Astrocyte (in vitro differentiated cells and primary cell): ENCODE measurements around the gene CHADL. TPM values are rescaled to one million over a fixed set of nuclear protein-coding genes. Genes with fewer than 3 reads are reported as not detected.

ENCODE experiments used
- DNase-seq: peaks from one replicate; pipeline ENCODE4 v3.0.0-alpha.2; 2010; ENCODE audit warnings: low read depth
- FAIRE-seq: peaks from 2 replicates; lab custom pipeline; 2011; peaks lifted over from hg19 to GRCh38; lab: Jason Lieb, UNC
- H2AFZ ChIP-seq: 2 replicates; pipeline ENCODE4 v1.6.0; 2012; ENCODE audit warnings: low read depth, low read length, inconsistent platforms
- H3K27ac ChIP-seq: 2 replicates; pipeline ENCODE4 v1.5.1; 2011; ENCODE audit warnings: low read depth, low read length, inconsistent platforms
- H3K27me3 ChIP-seq: 2 replicates; pipeline ENCODE4 v1.6.0; 2011; ENCODE audit warnings: low read length, inconsistent platforms; ENCODE audit not compliant: insufficient read depth
- H3K36me3 ChIP-seq: 2 replicates; pipeline ENCODE4 v1.5.1; 2011; ENCODE audit warnings: low read length, inconsistent platforms; ENCODE audit not compliant: insufficient read depth
- H3K4me1 ChIP-seq: 2 replicates; pipeline ENCODE4 v1.5.1; 2011; ENCODE audit warnings: low read length, inconsistent platforms; ENCODE audit not compliant: insufficient read depth
- H3K4me2 ChIP-seq: 2 replicates; pipeline ENCODE4 v1.6.0; 2012; ENCODE audit warnings: low read length, inconsistent platforms
- H3K4me3 ChIP-seq: 2 replicates; pipeline ENCODE4 v1.5.1; 2011; ENCODE audit warnings: low read depth, mild to moderate bottlenecking, low read length, inconsistent platforms; ENCODE audit not compliant: insufficient read depth
- H3K79me2 ChIP-seq: 2 replicates; pipeline ENCODE4 v1.6.0; 2012; ENCODE audit warnings: mild to moderate bottlenecking, low read length, inconsistent platforms; ENCODE audit not compliant: insufficient read depth
- H3K9ac ChIP-seq: 2 replicates; pipeline ENCODE4 v1.6.0; 2012; ENCODE audit warnings: mild to moderate bottlenecking, low read length, inconsistent platforms
- H3K9me3 ChIP-seq: 2 replicates; pipeline ENCODE4 v1.5.1; 2012; ENCODE audit warnings: low read depth, mild to moderate bottlenecking, low read length, inconsistent platforms; ENCODE audit not compliant: insufficient read depth
- H4K20me1 ChIP-seq: 2 replicates; pipeline ENCODE4 v1.6.0; 2012; ENCODE audit warnings: low read length, inconsistent platforms; ENCODE audit not compliant: insufficient read depth
- H3K27ac Mint-ChIP-seq: one replicate; pipeline ENCODE4 v1.8.0; 2021; ENCODE audit warnings: mild to moderate bottlenecking, mixed read lengths; ENCODE audit not compliant: unreplicated experiment
- H3K27me3 Mint-ChIP-seq: one replicate; pipeline ENCODE4 v1.8.0; 2021; ENCODE audit warnings: low read depth, mixed read lengths; ENCODE audit not compliant: unreplicated experiment
- H3K36me3 Mint-ChIP-seq: one replicate; pipeline ENCODE4 v1.8.0; 2021; ENCODE audit warnings: low read depth, mixed read lengths; ENCODE audit not compliant: unreplicated experiment
- H3K4me1 Mint-ChIP-seq: one replicate; pipeline ENCODE4 v1.8.0; 2021; ENCODE audit warnings: low read depth, mixed read lengths; ENCODE audit not compliant: unreplicated experiment
- H3K4me3 Mint-ChIP-seq: one replicate; pipeline ENCODE4 v1.8.0; 2021; ENCODE audit warnings: mild to moderate bottlenecking, moderate library complexity, mixed read lengths; ENCODE audit not compliant: unreplicated experiment
- H3K9me3 Mint-ChIP-seq: one replicate; pipeline ENCODE4 v1.8.0; 2021; ENCODE audit warnings: mild to moderate bottlenecking, mixed read lengths; ENCODE audit not compliant: unreplicated experiment
- EZH2 ChIP-seq: IDR thresholded peaks from 2 replicates; pipeline ENCODE4 v1.6.1; 2012; ENCODE audit warnings: mild to moderate bottlenecking, low read length, inconsistent platforms; ENCODE audit not compliant: insufficient read depth
- total RNA-seq: library from RNA; stranded (reverse); gene quantifications from 2 replicates; pipeline ENCODE4 v1.2.1, GENCODE V29; 2021
- TF ChIP-seq, protein P1 (sequence below): IDR thresholded peaks from 2 replicates; pipeline ENCODE4 v1.5.1; 2011; ENCODE audit warnings: low read depth, mild to moderate bottlenecking, inconsistent platforms, low read length, moderate library complexity; ENCODE audit not compliant: insufficient read depth

The CHADL gene
- total RNA-seq, 1 donor from 2014 or later, result 0.23 TPM

DNA sequence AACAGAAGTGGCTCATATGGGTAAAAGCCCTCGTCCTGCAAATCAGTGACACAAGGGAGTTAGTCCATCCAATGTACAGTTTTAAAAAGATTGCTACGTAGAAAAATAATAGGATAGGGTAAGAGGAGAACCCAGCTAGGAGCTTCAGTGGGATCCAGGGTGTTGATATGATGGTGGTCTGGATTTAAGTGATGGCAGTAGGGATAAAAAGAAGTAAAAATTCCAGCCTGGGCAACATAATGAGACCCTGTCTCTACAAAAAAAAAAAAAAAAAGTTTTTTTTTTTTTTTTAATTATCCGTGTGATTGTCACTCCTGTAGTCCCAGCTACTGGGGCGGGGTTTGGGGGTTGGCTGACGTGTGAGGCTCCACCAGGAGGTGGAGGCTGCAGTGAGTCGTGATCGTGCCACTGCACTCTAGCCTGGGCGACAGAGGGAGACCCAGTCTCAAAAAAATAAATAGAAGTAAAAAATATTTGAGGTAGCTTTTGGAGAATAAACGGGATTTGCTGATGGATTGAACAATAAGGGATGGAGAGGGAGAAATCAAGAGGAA, 42.6 kb downstream of the CHADL start:
- no peak for FAIRE-seq
- Mint-ChIP-seq H3K27me3 (peaks cover 32% of the 10 kb centered on the region), H3K4me1 (peaks cover 4% of the 10 kb centered on the region), H3K9me3 (no peaks in the 10 kb centered on the region), H3K36me3 (no peaks in the 10 kb centered on the region), H3K27ac (peak overlapping the region; percentile 41), H3K4me3 (peak overlapping the region; percentile 91)
- H3K4me3 ChIP-seq, result peak overlapping the region; percentile 84
- no peaks in the 10 kb centered on the region for H3K36me3 ChIP-seq
- no peak overlapping the region for H3K27ac ChIP-seq
- no peaks in the 10 kb centered on the region for H3K27me3 ChIP-seq
- H3K4me1 ChIP-seq, result peaks cover 15% of the 10 kb centered on the region
- DNase-seq, result no peak
- no peaks in the 10 kb centered on the region for H3K9me3 ChIP-seq
- H3K79me2 ChIP-seq, result no peaks in the 10 kb centered on the region
- H2AFZ ChIP-seq, result peak overlapping the region; percentile 98
- H4K20me1 ChIP-seq, result no peaks in the 10 kb centered on the region
- peak overlapping the region; percentile 87 for H3K4me2 ChIP-seq
- peak overlapping the region; percentile 51 for H3K9ac ChIP-seq
- TF ChIP-seq EZH2, result no peak
- TF ChIP-seq, protein P1, sequence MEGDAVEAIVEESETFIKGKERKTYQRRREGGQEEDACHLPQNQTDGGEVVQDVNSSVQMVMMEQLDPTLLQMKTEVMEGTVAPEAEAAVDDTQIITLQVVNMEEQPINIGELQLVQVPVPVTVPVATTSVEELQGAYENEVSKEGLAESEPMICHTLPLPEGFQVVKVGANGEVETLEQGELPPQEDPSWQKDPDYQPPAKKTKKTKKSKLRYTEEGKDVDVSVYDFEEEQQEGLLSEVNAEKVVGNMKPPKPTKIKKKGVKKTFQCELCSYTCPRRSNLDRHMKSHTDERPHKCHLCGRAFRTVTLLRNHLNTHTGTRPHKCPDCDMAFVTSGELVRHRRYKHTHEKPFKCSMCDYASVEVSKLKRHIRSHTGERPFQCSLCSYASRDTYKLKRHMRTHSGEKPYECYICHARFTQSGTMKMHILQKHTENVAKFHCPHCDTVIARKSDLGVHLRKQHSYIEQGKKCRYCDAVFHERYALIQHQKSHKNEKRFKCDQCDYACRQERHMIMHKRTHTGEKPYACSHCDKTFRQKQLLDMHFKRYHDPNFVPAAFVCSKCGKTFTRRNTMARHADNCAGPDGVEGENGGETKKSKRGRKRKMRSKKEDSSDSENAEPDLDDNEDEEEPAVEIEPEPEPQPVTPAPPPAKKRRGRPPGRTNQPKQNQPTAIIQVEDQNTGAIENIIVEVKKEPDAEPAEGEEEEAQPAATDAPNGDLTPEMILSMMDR, result no peak

DNA sequence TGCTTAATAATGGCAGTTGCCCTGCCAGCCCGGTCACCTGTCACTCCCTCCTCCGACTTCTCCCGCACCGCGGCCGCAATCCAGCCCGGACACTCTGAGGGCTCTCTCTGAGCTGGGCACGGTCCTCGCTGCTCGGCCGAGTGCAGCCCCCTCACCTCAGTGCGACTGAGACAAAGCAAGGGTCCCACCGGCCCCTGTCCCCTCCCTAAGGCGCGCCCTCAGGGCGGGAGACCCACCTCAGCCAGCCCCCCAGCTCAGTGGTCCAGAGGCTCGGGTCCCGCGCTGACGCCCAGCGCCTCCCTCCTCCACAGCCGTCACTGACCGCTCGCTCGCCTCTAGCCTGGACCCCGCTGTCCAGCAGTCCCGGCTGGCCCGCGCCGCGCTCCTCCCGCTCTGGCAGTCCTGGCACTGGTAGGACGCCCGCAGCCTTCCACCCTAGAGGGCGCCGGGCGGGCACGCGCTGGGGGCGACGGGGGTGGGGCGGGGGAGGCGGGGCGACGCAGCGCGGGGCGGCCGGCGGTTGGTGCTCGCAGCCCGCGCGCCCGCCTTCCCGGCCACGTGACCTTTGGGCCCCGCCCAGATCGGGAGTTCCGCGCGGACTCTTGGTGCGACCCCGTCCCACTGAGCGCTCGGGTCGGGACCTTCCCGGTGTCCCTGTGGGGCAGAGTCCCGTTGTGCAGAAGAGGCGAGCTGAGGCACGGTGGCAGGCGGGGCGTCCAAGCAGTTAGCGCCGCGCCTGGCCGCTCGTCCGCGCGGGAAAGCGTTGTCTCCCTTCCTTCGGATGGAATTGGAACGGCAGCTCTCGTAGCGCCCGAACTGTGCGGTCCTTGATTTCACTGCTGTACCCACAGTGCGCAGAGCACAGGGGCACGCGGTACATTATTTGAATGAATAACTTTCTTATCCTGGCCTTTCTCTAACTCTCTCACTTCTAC, 43.4 kb downstream of the CHADL start:
- H3K27me3 ChIP-seq, result no peaks in the 10 kb centered on the region
- H3K27ac Mint-ChIP-seq, result peak overlapping the region; percentile 41

More for the DNA sequence above, 43.4 kb downstream of the CHADL start:
- peak overlapping the region; percentile 84 for H3K4me3 ChIP-seq
- H3K4me2 ChIP-seq, result peak overlapping the region; percentile 87
- H3K27ac ChIP-seq, result no peak overlapping the region
- peak overlapping the region; percentile 91 for H3K4me3 Mint-ChIP-seq
- H3K36me3 ChIP-seq, result no peaks in the 10 kb centered on the region
- TF ChIP-seq, protein P1, result no peak
- TF ChIP-seq EZH2, result no peak
- no peaks in the 10 kb centered on the region for H4K20me1 ChIP-seq
- FAIRE-seq, result no peak
- peaks cover 32% of the 10 kb centered on the region for H3K27me3 Mint-ChIP-seq
- H3K4me1 Mint-ChIP-seq, result peaks cover 4% of the 10 kb centered on the region
- H3K79me2 ChIP-seq, result no peaks in the 10 kb centered on the region
- H3K9me3 Mint-ChIP-seq, result no peaks in the 10 kb centered on the region
- peak overlapping the region; percentile 62 for H3K9ac ChIP-seq
- no peaks in the 10 kb centered on the region for H3K9me3 ChIP-seq
- peak overlapping the region; percentile 98 for H2AFZ ChIP-seq
- DNase-seq, result peak; percentile 18
- no peaks in the 10 kb centered on the region for H3K36me3 Mint-ChIP-seq
- H3K4me1 ChIP-seq, result peaks cover 15% of the 10 kb centered on the region
